ENCODE results near the gene RNF126.

Gene RNF126

GRCh38 chr19:662207-662961 is 630 bp downstream of the RNF126 start:
- DNase-seq = peak; percentile 80

- DNase-seq = peak; percentile 76
Observed at GRCh38 chr19:661427-662196, 1.4 kb downstream of the RNF126 start.

DNA sequence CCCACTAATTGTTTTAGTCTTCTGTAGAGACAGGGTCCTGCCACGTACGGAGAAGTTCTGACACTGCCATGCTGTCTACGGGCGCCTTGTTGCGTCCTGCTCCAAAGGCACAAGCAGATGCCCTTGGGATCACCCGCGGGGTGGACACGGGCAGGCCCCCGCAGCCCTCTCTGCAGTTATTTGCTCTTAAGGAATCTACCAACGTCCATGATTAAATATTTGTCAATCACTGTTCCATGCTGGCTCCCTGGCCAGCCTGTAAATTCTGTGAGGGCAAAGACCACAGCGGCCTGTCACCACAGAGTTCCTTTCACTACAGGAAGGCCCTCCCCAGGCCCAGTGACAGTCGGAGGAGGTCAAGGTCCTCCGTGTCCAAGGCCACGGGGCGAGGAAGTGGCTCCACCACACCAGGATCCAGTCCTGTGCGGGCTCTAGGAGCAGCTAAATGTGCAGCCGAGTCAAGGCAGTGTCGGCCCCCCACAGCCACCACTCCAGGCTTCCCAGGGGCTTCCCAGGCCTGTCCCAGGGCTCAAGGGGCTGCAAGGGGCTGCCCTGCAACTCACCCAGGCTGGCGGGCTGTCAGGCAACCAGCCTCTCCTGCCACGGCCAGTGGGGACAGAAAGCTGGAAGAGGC is 2.1 kb downstream of the RNF126 start:
- no peak for DNase-seq

GRCh38 chr19:658916-659839 is 3.8 kb downstream of the RNF126 start:
- DNase-seq = peak; percentile 36

DNA sequence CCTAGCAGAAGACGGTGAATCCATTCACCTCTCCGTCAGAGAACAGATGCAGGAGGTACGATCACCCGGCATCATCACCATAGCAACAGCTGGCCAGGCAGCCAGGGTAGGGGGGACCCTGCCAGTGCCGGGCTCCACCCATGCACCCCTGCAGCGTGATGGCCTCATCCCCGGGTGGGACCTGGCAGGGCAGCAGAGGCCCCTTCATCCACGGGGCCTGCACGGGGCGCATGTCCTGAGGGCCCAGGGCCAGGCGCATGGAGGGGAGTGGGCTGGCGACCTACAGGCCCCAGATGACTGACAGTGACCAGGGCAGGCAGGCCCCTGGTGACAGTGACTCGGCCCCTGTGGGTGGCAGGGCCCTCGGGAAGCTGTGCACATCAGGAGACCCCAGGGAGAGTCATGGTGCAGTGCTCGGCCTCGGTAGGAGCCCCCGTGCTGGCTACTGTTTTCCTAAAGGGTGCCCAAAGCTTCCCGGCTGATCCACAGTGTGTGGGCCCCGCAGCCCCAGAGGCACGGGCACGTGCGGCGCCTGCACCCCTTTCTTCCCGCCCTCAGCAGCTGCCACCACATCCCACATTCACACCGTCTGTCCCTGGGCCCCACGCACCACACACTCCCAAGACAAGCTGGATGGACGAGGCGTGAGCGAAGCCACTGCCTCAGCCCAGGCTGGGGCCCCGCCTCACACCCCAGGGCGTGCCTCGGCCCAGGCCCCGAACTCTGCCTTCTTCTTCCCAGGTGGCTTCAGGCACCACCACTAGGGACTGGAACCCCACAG is 4.8 kb downstream of the RNF126 start:
- DNase-seq = no peak

DNA sequence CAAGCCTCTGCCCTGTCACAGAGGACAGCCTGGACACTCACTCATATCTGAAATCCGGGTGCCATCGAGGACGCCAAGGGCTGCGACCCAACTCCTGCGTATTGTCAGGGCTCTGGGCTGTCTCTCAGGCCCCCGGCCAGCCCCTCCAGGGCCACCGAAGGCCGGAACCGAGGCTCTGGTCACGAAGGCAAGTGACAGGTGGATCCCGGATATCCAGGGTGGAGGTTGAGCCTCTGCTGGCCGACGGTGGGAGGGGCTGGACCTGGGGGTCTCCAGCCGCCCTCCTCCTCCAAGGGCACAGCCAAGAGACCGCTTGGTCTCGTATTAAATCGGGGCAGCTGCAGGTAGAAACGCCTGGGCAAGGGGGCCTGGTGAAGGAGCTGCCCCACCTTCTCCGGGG is 5.4 kb downstream of the RNF126 start:
- no peak for DNase-seq

DNA sequence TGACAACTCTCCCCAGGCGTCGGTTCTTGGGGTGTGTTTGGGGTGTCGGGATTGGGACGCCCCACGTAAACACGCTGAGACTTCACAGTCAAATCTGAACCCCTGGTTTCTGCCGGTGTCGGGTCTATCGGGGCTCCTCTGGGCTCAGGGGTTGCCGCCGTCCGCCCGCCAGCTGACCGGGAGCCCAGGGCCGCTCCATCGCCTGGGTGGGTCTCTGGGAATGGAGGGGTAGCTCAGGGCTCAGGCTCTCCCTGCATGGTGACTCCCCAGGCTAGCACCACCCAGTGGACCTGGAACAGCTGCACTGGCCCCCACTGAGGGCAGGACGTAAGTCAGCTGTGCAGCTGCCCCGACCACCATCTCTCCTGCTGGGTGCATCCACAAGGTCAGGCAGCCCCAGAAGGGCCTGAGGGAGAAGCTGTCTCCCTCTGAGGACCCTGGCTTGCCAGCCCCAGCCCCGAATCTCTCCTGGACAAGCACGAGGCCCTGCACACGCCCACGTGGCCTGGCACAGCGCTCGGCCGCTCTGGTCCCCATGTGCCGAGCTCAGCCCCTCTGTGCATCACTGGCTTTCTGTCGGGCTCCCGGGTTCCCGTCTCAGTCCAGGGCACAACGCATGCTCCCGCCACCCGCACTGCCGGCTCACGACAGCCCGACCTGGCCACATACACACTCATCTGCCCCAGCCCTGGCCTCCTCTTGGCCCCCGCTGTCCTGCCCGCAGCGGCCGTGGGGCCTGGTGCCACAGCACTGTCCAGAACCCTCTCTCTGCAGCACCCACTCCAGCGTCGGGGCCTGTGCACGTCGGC is 6.1 kb downstream of the RNF126 start:
- no peak for DNase-seq

GRCh38 chr19:655691-656090 is 7.3 kb downstream of the RNF126 start:
- no peak for DNase-seq

DNA sequence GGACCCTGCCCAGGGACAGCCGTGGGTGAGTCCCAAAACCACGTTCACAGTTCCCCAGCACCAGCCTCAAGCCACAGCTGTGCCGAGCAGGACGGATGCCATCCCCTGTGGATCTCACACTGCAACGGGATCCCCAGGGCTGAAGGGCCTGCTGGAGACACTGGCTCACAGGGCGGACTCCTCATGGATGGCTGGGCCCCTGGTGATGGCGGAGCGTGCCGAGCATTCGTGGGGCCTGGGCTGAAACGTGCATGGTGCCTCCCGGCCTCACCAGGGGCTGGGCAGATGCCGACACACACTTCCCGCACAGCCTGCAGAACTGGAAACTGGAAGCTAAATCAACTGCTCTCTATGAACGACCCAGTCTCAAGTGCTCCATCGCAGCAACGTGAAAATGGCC is 9.6 kb downstream of the RNF126 start:
- no peak for DNase-seq

DNA sequence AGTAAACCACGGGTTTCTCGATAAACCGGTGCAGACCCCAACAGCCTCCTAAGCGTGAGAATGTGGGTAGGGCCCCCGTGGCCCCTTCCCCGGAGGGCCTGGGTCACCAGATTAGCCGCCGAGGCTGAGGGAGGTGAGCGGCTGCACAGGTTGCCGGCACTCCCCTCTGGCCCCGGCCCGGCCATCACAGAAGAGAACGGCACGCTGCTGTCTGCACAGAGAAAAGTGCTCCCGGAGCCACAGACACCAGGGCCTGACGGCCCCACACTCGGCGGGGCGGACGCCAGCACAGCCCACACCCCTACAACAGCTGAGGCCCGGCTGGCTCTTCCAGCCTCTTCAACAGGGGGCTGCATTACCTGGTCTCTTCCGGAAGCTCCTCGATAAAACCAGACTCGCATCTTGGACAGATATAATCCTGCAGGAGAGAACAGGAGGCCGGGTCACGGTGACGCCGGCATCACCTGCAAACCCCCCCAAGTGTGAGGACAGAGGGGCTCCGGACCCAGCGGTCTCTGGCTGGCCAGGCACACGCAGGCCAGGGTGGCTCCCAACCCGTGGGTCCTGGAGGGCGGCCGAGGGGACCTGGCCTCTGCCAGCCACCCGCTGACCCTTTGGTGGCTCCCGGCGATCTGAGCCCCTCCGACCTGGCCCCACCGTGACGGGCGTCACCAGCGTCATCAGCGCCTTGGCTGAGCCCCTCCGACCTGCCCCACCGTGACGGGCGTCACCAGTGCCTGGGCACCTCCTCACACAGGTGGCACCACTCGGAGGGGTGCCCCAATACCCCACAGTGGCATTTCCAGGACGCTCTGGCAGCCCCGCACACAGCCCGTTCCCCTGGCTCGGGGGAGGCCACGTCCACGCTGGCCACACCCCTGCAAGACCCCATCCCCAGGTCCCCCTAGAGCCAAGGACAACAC is 10.3 kb downstream of the RNF126 start:
- no peak for DNase-seq

DNA sequence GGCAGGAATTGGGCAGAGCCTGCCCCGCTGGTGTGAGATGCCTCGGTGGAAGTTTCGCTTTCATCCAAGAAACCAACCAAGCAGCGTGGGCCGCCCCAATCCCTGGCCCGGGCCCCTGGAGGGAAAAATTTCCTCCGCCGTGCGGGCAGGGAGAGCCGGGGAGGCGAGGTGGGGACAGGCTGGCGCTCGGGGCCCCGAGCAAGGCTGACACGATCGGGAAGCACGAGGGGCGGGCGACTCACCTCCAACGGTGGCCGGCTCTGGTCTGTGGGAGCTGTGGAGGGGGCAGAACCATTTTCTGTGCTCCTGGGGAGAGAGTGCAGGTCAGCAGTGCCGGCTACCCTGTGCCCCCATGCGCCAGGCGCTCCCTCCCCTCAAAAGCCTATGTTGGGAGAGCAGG is 11.0 kb downstream of the RNF126 start:
- no peak for DNase-seq

DNA sequence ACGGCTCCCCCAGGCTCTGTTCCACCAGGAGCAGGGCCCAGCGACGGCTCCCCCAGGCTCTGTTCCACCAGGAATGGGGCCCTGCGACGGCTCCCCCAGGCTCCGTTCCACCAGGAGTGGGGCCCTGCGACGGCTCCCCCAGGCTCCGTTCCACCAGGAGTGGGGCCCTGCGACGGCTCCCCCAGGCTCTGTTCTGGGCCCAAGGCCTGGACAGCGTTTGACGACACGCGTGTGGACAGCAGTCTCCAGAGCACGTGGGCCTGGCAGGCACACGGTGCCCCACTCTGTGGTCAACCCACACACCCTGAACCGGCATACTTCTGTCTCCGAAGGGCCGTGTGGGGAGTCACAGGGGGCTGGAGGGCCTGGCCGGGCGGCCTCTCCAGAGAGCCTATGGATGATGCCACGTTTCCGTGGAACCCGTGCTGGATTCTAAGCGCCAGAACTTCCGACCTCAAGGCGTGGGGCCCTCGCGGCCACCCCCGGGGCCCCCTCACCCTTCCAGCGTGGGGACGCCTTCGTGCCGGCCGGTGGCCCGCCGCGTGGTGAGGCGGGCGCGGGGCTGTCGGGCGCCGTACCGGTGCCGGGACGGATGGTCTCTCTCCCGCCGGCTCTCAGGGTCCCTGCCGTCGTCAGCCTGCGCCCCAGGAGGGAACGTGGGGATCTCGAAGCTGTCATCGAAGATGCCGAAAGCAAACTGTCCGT is 11.7 kb downstream of the RNF126 start:
- no peak for DNase-seq

- DNase-seq = no peak
Observed at GRCh38 chr19:650121-650520, 12.9 kb downstream of the RNF126 start.

- no peak for DNase-seq
Observed at GRCh38 chr19:648904-649801, 13.9 kb downstream of the RNF126 start.

DNA sequence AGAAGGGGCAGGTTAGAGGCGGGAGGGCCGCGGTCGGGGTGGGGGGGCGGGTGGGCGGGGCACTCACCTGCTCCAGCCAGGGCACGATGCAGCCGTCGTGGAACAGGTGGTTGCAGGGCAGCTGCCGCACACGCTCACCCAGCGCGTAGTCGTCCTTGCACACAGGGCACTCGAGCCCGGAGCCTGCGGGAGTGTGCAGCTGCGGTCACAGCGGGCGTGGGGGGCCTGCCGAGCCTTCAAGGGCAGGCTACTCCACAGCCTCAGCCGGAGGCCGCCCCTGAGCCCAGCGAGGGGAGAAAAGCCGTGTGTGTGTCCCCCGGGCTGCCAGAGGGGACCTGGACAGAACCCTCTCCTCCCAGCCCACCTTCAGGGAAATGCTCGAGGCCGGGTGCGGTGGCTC is 14.7 kb downstream of the RNF126 start:
- no peak for DNase-seq

GRCh38 chr19:647566-648284 is 15.3 kb downstream of the RNF126 start:
- no peak for DNase-seq

DNA sequence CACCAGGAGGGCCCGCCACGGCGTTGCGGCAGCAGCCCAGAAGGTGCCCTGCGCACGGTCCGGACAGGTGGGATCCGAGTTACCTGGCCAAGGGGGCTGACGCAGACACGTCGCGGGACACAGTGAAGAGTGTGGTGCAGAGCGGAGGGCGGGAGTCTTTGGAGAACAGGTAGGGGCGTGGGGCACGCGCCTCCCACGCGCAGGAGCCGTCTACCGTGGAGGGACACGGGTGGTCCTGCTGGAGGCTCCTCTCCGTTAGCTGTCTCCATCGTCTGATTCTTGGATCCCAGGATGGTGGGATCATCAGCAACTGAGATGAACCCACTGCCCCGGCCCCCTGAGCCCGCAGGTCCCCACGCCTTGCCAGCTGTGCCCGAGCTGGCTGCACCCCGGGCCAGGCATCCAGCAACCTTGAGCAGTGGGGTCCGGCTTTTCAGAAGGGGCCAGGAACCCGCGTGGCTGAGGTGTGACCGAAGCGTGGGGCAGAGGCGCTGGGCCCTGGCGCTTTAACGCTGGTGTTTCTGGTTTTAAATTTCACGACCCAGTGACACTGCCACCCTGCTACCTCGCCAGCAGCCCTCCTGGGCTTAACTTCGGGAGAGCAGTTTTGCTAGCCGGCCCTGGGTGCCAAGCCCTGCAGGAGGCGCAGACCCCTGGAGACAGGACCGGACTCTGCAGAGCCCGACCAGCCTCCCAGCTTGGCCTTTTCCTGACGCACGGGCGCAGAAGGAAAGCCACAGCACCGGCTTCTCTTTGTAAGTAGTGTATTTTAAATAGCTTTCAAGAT is 16.0 kb downstream of the RNF126 start:
- DNase-seq = no peak

Measured in activated CD4-positive, alpha-beta T cell treated with anti-CD3 and anti-CD28 coated beads for 48 hours (primary cell).